Measurements from ENCODE around the gene IL1RAPL2.

The IL1RAPL2 gene

DNA sequence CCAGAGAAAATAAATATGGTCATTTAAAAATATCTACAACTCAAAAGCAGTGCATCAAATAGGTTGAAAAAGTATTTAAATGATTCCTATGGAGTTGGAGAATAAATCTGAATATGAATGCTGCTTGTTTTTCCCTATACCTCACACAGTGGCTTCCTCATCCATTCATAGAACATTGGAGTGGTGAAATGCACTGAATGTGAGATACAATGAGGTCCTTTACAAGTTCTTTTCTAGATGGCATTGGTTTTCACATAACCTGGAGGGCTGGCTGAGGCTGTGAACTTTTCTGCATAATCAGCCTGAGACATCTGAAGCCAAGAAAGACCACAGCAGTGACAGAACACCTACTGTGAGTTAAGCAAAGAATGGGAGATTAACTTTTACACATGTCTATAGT is 977.3 kb downstream of the IL1RAPL2 start:
- in situ Hi-C loops (cut with MboI; ENCODE audit: low sequenced_read_pairs): no loop called here

DNA sequence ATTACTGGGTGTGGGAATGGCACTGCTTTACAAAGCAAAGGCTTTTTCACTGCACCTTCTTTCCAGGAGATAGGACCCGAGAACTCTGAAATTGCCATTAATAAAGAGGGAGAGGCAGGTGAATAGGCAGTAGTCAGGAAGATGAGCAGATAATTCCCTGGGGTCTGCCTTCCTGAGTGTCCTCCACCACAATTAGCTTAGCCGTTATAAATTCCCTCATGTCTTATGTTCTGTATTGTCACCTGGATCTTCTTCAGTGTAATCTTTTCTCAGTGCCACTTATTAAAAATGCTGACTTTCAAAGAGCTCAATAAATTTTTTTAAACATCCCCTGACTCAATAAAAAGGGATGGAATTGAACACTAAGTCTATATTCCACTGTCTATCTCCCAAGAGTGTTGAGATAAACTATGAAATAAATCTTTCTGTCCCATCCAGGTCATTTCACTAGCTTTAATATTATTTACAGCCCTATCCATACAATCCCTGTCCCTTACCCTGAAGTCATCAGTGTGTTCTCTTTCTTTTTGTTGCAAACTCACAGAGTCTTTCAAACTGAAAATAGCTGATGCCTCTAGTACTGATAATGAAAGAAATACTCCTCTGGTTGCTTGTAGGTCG is 984.2 kb downstream of the IL1RAPL2 start:
- in situ Hi-C loops (cut with MboI; ENCODE audit: low sequenced_read_pairs): no loop called here

DNA sequence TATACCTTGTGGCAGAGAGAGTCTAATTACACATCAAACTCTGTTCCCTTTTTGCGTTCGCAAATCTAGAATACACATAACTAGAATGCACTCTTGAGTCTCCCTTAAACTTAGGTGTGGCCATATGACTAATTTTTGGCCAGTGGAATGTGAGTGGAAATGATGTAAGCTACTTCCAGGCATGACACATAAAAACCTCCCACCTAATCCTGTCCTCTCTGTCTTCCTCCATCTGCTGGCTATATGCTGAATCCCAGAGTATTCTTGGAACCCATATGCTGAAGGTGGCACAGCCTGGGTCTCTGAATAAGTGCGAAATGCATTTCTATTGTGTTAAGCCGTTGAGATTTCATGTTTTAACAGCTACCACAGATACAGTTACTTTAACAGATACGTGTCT is 986.4 kb downstream of the IL1RAPL2 start:
- in situ Hi-C loops (cut with MboI; ENCODE audit: low sequenced_read_pairs): no loop called here

DNA sequence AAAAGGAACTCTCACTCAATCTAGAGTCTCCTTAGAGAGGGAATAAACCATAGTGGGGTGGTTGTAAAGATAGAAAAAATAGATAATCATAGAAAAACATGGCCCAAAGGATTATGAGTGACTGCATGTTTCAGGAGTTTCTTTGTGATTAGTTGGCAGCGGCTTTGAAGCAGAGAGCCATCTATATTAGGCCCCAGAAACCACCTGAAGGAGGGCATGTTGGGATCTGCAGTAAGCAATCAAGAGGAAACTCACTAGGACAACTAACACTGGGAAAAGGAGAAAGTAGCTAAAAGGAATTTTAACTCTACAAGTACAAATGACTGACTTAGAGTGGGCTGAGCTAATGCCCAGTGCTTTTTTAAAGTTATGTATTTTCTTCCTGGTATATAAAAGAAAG is 987.1 kb downstream of the IL1RAPL2 start:
- in situ Hi-C loops (cut with MboI; ENCODE audit: low sequenced_read_pairs): no loop called here

DNA sequence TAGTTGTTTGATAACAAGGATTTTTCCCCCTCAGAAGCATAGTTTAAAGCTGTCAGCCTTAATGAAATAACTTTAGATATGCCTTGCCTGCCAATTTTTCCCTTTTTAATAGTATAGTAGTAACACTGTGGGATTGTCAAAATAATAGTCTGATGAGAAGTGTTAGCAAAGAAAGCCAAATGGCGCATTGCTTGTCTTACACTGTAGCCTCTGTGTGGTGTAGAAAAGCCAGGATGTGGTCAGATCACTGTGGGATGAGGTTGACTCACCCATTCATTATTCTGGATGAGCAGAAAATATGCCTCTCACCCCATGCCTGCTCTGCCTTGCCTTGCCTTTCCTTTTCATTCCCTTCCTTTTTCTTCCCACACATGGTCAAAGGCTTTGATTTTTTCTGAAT is 998.5 kb downstream of the IL1RAPL2 start:
- in situ Hi-C loops (cut with MboI; ENCODE audit: low sequenced_read_pairs): no loop called here

DNA sequence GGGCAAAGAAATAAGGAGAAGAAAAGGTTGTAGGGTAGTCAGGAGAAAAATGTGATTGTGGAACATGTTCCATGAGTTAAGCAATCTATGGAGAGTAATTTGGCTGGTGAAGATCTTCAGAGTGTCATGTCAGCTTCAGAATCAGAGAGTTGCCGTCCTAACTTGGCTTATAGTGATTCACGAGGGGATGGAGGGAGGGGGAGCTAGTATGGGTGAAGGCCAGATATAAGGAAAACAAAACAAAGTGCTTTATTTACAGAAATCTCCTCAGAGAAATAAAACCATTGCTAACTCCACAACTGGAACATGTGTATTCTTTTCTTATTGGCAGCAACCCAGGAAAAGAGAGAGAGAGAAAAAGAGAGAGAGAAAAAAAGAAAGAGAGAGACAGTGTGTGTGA is 999.9 kb downstream of the IL1RAPL2 start:
- in situ Hi-C loops (cut with MboI; ENCODE audit: low sequenced_read_pairs): no loop called here

DNA sequence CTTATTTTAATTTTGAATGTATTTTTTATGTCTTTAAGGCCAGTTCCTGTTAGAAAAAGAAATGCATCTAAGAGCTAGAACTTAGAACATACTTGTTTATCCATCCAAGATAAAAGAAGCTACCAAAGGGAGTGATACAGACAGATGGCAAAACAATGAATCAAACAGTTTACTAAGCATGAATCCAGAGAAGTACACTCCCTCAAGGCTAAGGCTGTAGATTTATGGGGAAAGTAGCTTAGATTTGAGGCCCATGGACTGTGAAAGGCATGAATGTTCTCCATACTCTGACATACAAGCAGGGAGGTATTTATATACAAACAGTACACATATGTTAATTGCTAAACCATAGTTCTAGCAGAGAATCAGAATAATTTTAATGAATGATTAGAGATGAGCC is 1001.1 kb downstream of the IL1RAPL2 start:
- in situ Hi-C loops (cut with MboI; ENCODE audit: low sequenced_read_pairs): no loop called here

DNA sequence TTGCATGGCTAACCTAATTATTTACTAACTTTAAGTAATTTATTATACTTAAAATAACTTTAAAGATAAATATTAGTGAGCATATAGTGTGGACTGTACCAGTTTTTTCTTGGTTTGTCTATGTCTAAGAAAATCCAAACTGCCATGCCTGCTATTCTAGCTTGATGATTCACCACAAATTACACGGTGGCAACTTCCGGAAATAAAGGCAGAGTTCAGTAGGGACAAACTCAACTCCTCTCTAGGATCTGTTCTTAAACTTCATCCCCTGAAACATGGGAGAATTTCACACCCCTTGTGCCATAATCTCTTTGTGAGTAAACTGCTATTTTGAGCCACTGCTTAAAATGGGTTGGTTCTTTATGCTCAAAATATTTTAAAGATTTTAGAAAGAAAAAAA is 1042.7 kb downstream of the IL1RAPL2 start:
- in situ Hi-C loops (cut with MboI; ENCODE audit: low sequenced_read_pairs): no loop called here

DNA sequence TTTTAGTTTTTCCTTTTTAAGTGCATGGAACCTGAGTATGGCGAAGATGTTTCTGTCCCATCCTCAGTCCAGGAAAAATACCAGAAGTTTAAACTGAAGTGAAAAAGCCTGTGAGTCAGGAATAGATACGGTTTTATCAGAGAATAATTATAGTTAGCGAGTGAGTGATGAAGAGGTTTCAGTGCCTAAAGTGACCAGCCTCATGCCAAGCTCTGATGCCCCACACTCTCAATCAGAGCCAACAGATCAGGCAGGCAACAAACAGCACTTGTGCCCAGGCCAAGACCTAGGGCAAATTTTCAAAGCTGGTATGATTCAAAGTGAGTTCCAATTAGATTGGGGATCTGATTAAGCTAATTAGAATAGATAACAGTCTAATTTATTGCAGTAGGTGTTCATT is 1043.5 kb downstream of the IL1RAPL2 start:
- in situ Hi-C loops (cut with MboI; ENCODE audit: low sequenced_read_pairs): no loop called here

DNA sequence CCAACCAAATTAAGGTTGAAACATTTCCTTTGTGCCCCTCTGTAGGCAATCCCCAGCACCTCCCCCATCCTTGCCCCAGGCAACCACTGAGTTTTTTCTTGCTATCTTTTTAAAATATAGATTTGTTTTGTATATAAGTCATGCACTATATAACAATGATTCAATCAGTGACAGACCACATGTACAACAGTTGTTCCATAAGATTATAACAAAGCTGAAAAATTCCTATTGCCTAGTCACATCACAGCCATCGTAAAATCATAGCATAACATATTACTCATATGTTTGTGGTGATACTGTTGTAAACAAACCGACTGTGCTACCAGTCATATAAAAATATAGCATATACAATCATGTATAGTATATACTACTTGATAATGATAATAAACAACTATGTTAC is 1044.4 kb downstream of the IL1RAPL2 start:
- in situ Hi-C loops (cut with MboI; ENCODE audit: low sequenced_read_pairs): no loop called here

DNA sequence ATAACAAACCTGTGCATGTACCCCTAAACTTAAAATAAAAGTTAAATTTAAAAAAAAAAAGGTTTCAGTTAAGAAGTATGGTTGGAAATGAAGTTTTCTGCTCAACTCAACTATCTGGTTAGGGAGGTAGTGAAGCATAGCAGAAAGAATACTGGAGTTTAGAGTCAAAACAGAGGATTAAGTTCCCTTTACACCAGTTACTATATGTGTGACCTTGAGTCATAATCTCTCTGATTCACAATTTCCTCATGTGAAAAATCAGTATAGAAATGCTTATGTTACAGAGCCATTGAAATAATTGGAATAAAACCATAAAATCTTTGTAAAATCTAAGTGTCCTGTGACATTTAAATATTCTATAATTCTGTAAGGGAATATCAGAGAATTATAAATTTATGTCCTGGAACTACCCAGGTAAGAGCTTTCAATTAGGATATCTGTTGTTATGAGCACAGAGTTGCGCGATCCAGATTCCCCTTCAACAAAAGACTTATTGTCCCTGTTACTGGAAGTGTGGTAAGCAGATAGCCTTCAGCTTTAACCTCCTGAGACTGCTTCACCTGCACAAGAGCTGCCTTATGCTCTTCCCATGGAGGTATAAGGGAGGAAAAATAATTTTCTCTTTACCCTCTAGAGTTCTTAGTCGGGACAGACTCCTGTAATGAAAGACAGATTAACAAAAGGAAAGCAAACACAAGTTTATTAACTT is 1052.5 kb downstream of the IL1RAPL2 start:
- in situ Hi-C loops (cut with MboI; ENCODE audit: low sequenced_read_pairs): no loop called here

DNA sequence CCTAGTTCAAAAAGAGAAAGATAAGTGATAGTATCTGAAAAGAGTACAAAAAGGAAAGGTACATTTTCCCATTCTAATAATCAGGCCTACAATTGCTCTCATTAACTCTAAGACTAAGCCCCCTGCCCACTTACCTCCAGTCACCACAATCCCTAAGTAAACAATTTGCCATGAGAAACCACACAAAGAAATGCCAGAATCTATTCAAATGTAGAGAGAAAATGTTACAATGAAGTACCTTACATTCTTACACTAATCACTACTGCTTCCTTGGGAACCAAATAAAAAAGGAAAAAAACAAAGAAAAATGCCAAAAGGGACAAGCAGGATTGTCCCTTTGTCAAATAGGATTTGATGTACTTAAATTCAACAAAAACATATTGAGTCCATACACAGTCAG is 1068.2 kb downstream of the IL1RAPL2 start:
- in situ Hi-C loops (cut with MboI; ENCODE audit: low sequenced_read_pairs): no loop called here

DNA sequence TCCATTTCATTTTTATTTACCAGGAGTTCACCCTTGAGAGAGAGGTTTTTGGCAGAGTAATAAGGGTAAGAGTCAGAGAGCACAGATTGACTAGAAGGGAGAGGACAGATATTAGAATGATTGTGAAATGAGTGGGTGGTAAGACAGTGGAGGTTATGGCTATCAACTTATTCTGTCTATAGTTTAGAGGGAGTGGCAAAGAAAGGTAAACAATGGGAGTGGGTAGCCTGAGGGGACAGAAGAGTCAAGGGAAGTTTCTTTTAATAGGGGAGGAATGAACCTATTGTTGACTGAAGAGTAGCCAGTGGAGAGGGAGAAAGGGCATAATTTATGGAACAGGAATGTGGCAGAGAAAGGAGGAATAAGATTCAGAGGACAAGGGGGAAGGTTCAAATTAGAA is 1069.8 kb downstream of the IL1RAPL2 start:
- in situ Hi-C loops (cut with MboI; ENCODE audit: low sequenced_read_pairs): no loop called here

DNA sequence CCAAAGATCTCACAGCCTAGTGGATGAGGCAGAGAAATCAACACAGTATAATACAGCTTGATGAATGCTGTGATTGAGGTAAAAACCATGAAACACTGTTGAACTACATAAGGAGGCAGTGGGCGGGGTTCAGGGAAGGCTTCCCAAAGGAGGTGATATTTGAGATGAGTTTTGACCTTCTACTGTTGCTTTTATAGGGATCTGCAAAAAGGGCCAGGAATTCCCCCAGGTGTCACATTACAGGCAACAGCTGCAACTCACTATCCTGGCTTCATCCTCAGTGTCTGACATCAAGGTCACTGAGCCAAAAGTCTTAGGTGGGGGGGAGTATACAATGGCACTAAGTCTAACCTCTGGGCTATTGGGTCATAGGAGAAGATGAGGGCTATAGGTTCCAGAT is 1070.7 kb downstream of the IL1RAPL2 start:
- in situ Hi-C loops (cut with MboI; ENCODE audit: low sequenced_read_pairs): no loop called here

DNA sequence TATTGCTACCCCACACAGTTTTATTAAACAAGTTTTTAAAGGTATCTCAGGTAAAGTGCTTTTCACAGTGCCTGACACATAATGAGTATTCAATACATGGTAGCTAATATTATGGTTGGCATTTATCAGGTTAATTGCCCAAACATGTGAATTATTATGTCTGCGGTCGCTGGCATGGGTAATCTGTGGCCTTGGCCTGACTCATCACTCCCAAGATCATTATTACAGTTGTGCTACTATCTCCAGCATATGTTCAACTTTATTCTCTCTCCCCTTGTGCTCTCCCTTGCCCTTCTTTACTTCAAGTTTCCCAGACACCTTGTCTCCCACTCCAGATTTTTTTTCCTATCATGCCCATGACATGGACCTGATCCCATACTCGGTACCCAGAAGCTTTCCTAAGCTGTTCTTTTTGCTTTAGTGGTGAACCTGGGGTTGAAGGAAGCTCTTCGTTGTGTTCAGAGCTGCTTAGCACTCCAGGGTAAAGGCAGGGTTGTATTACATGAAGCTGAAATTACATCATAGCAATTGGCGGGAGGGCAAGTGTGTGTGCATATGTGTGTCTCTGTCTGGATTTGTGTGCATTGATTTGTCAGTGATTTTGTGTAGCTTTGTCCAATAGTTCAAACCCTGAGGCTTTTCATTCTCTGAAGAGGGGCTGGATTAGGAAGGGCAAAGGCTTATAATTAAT is 1079.8 kb downstream of the IL1RAPL2 start:
- in situ Hi-C loops (cut with MboI; ENCODE audit: low sequenced_read_pairs): no loop called here

DNA sequence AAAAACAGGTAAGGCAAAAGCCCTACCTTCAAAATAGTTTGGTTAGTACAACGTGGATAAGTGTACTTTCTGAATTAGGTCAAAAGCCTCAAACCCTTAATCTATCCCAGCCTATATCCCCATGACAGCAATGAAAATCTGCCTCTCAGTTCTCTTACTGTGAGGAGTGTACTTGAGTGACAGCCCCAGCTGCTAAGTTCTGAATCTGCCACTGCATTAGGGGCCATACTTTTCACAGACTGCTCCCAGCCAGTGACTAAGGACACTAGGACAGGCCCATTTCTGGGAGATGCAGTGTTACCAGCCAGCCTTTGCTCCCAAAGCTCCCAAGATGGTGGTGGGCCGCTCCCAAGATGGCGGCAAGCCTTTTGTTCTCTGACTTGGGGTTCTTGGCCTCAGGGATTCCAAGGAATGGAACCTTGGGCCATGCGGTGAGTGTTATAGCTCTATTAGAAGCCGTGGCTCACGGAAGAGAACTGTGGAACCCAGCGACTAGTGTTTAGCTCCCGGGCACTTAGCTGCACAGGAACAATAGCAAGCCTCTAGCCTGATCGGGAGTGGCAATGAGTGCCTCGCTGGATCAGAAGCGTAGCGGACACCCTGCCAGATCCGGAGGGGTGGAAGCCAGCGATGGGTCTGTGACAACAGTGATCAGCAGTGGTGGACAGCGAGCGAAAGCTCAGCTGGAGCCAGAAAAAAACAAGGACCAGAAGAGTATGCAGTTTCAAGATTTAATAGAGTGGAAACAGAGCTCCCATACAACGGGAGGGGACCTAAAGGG is 1080.8 kb downstream of the IL1RAPL2 start:
- in situ Hi-C loops (cut with MboI; ENCODE audit: low sequenced_read_pairs): no loop called here

DNA sequence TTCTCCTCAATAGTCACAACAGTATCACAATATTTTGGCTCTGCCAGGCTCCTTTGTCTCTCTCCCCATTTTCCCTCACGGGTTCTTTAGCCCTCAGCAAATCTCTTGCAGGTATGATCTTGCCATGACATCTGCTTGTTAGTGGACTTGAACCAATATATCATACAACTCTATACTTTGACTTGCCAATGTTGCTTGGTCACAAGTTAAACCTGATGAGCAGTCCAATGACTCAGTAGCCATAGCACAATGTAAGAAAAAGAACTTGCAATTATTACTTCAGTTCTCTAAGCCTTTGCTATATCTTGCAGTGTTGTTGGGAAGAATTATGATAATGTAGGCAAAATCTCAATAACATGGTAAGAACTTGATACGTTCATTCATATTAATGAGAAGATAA is 1081.8 kb downstream of the IL1RAPL2 start:
- in situ Hi-C loops (cut with MboI; ENCODE audit: low sequenced_read_pairs): no loop called here

DNA sequence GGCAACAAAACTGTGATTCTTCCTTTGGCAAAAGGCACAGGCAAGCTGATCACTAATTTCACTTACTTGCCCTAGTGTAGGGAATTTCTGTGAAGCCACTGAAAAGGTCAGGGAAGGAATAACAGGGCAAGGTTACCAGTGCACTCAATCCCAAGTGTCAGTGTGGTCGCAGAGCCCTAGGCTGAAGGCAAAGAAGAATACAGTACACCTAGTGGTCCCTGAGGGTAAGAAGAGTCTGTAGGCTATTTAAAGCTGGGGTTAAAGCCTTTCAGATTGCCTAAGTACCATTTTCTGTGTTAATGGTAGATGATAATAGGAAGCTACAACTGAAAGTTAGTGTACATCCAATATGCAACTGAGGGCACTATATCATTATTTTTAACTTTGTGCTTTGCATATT is 1082.7 kb downstream of the IL1RAPL2 start:
- in situ Hi-C loops (cut with MboI; ENCODE audit: low sequenced_read_pairs): no loop called here

DNA sequence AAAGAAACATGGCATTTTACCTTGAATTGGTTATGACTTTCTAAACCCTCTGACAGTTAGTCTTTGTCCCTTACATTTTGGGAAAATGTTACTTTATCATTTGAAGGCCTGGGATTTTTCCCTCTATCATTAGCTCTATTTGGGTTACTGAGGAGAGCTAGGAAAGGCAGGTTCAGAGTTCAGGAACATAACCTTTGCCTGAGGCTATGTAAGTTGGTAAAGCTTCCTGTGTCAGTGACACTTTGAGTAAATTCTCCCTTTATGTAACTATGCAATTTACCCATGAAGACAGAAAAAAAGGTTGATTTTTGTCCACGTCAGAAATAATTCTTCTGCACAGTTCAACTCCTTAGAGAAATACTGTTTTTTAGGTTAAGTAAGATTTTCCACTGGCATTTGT is 1084.6 kb downstream of the IL1RAPL2 start:
- in situ Hi-C loops (cut with MboI; ENCODE audit: low sequenced_read_pairs): no loop called here

DNA sequence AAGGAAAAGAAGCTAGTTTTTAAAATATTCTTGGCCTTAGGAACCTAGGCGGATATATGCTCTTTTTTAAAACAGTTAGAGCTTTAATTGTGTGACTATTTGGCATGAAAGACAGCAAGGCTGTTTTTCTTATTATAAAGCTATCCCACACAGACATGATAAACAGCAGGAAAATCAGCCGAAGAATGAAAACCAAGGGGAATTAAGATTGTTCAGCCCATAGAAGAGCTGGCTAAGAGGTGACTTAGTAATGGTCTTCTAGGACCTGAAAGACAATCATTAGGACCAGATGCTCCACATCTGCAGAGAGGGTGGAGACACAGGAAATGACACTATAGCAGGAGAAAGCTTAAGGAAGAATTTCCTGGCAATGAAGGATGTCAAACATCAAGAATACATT is 1085.0 kb downstream of the IL1RAPL2 start:
- in situ Hi-C loops (cut with MboI; ENCODE audit: low sequenced_read_pairs): no loop called here

DNA sequence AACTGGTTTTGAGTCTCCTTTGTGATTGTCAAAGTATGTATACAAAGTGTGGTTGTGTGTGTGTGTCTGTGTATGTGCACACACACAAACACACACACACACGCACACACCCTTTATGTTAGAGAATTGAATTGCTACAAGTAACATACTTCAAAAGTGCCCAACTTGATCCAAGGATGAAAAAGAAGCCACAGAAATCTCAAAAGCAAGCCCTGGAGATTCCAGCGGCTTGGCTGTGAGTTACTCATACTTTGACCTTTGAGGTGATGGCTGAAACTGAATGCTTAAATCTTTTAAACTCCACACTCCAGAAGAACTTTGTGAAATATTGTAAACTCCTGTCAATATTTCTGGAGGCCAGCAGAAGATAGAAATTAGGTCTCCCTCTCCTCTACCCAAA is 1087.9 kb downstream of the IL1RAPL2 start:
- in situ Hi-C loops (cut with MboI; ENCODE audit: low sequenced_read_pairs): no loop called here

DNA sequence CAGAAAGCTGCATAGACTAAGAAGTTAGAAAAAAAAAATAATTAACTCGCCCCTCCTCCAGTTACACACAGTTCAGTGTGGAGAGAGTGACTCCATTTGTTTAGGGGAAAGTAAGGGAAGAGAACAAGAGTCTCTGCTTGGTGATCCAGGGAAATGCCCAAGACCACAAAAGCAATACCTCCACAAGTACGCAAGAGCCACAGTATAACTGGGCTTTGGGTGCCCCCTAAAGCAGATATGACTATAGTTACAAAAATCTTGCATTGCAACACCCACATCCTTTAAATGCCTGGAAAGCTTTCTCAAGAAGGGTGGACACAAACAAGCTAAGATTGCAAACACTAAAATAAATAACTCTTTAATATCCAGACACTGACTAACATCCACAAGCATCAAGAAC is 1092.1 kb downstream of the IL1RAPL2 start:
- in situ Hi-C loops (cut with MboI; ENCODE audit: low sequenced_read_pairs): no loop called here

Measured in HL-60/S4 (cell line).